HG03097 (cell line): ENCODE data around the gene EFHC2.

Experiments
- ATAC-seq: cut with Tn5 transposase; IDR thresholded peaks from one replicate; pipeline ENCODE4 v1.9.1; 2021; ENCODE audit not compliant: unreplicated experiment, low FRiP score

The EFHC2 gene

GRCh38 chrX:44343412-44344141 is at the start of gene EFHC2:
Gene EFHC2 (minus strand): TSS chrX:44343672. CDS start chrX:44343588, 84 bp downstream.
- ATAC-seq = no peak

DNA sequence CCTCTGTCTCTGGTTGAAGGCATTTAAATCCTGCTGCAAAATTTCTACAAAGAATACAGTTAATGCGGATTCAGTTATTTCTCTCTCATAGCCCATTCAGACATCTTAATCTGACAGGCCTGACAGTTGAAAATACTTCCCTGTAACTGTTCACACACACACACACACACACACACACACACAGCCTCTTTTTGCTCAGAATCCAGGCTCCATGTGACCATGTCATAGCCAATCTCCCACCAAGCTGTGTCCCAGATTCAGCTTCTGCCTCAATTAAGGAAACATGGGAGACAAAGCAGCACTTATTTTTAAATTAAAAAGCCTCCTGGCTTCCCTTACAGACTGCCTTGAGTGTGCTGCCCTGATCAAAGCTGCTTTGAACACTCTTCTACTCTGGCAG is 49.3 kb upstream of the EFHC2 start:
- ATAC-seq = no peak

DNA sequence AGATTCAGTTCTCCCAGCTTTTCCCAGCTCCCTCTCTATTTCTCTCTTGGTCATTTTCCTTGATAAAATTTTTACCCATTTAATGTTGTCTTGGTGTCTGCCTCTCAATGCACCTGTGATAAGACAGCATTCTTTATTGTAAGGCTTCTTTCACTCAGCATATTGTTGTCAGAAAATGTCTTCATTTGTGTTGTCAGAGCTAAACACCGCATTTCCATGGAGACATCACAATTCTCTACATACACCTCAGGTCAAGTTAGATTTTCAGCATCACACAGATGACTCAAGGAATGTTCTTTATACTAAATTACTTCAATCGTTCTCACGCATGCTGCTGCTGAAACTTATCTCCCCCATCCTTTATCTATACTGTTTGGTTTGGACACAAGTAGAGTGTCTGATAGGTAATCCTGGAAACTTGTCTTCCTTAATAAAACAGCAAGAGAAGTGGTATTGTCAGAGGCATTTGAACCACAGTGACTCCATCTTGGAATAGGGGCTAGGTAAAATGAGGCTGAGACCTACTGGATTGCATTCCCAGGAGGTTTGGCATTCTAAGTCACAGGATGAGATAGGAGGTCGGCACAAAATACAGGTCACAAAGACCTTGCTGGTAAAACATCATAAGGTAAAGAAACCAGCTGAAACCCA is 41.3 kb upstream of the EFHC2 start:
- no peak for ATAC-seq

DNA sequence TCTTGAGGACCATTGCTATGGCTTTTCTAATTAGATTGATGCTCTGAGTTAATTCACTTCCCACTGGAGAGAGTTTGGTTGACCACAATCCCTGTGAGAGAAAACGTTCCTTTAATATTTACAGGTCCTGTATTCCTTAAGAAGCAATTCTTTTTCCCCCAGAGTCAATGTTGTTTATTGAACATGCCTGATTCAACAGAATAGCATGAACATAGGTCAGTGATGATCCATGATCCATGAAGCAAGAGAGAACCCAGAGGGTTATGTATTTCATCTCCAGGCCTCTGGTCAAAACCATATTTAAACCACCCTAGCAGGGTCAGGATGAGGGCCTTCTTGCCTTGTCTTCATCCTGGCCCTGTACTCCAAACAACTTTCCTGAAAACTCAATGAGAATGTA is 39.4 kb upstream of the EFHC2 start:
- no peak for ATAC-seq

GRCh38 chrX:44352758-44353157 is 9.3 kb upstream of the EFHC2 start:
- no peak for ATAC-seq

GRCh38 chrX:44349561-44349960 is 6.1 kb upstream of the EFHC2 start:
- ATAC-seq = no peak

DNA sequence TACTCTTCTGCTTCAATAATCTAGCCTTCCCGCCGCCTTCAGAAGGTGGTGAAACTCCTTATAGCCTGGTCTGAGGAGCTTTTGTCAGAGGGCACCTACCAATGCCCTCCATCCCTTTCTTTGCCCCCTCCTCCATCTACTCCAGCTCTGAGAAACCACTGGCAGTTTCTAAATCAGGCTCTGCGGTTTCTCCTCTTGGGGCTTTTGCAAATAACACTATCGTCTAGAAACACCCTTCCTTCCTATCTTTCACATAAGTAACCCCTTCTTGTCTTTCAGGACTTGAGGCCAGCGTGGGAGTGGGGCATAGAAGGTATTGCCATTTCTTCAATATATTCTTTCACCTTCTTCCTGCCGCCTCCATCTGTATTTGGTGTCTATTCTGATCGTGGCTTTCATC is 1.2 kb upstream of the EFHC2 start:
- no peak for ATAC-seq

DNA sequence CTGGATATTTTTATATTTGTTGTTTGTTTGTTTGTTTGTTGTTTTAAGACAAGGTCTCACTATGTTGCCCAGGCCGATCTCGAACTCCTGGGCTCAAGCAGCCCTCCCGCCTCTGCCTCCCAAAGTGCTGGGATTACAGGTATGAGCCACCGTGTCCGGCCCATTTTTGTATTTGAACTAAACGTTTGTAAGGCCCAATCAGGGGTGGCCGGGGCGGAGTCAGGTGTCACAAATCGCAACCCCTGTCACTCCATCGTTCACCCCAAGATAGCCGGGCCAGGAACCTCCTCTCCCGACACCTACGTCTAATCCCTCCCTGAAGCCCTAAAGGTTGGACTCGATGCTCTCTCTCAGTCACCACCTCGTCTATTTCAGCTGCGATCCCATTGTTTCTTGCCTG is 722 bp upstream of the EFHC2 start:
- ATAC-seq = no peak

- ATAC-seq = no peak
These were observed 606 bp downstream of the EFHC2 start for GRCh38 chrX:44342866-44343265.

DNA sequence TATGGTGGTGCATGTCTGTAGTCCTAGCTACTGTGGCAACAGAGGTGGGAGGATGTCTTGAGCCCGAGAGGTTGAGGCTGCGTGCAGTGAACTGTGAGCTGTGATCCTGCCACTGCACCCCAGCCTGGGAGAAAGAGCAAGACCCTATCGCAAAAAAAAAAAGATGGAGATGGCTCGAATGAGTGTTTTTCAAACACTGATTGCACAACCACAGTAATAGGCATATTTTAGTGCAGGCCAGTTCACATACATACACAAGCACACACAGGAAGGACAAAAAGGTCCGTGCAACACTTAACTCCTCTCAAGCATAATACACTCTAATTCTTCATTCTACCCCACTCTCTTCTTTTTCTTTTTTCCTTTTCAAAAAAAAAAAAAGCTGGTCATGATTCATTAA is 5.1 kb downstream of the EFHC2 start:
- no peak for ATAC-seq

DNA sequence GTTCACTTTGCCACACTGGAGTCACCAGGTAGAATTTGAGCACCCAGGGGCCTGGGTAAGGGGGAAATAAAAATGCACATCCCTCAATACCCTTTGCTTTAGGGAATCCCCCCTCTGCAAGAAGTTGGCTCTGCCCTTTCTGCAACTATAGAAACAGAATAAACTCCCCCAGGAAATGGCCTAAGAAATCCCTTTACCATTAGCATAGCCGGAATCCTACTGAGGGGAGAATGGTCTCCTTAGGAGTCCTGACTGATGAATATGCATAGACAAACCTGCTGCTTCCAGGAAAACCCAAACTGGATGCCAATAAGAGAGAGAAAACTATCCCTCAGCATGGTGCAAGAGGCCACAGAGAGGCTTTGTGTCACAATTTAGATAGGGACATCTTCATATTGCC is 11.0 kb downstream of the EFHC2 start:
- ATAC-seq = no peak

DNA sequence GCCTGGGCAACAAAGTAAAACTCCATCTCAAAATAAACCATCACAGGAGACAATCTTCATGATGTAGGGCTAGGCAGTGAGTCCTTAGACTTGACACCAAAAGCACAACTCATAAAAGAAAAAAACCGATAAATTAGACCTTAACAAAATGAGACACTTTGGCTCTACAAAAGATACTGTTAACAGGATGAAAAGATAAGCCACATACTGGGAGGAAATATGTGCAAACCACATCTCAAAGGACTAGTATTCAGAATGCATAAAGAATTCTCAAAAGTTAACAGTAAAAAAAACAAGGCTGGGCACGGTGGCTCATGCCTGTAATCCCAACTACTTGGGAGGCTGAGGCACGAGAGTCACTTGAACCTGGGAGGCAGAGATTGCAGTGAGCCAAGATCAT is 13.2 kb downstream of the EFHC2 start:
- no peak for ATAC-seq

GRCh38 chrX:44319550-44319949 is 23.9 kb downstream of the EFHC2 start:
- no peak for ATAC-seq

DNA sequence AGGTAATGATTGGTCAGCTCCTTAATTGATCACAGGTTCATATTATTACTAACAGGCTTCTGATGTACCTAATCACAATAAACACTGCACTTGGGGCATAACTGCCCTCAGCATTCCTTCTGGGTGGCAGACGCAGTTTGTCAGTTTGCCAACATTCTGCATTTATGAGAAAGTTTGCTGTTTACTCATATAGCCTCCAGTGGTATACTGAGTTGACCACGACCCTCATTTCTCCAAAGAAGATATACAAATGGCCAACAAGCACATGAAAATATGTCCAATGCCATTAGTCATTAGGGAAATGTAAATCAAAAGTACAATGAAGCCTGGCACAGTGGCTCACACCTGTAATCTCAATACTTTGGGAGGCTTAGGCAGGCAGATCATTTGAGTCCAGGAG is 26.3 kb downstream of the EFHC2 start:
- ATAC-seq = no peak

DNA sequence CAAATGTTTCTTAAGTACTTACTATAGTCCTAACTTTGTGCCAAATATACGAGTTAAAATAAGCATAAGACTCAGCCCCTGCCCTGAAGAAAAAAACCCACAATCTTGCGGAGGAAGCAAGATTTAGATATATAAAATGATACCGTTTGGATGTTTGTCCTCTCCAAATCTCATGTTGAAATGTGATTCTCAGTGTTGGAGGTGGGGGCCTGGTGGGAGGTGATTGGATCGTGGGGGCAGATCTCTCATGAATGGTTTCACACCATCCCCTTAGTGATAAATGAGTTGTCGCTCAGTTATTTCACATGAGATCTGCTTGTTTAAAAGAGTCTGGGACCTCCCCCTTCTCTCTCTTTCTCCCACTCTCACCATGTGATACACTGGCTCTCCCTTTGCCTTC is 28.7 kb downstream of the EFHC2 start:
- no peak for ATAC-seq

DNA sequence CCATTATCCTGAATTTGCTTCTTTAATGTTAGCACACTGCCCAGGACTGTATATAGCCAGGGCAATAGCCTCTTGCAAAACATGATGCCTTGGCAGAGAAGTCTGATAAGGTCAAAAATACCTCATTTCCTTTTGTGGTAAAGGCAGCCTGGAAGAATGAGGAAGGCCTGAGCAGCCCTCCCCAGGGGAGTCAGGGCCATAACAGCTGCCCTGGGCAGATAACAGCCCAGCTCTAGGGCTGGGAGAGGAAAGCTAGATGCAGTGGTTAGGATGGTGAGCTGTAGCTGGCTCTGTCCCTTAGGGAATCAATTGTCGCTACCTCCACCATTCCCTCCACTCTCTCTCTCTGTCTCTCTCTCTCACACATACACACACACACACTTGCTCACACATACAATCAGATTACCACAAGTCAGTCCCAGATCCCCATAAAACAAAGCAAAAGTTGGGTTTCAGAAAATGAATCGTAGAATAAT is 29.2 kb downstream of the EFHC2 start:
- ATAC-seq = no peak

DNA sequence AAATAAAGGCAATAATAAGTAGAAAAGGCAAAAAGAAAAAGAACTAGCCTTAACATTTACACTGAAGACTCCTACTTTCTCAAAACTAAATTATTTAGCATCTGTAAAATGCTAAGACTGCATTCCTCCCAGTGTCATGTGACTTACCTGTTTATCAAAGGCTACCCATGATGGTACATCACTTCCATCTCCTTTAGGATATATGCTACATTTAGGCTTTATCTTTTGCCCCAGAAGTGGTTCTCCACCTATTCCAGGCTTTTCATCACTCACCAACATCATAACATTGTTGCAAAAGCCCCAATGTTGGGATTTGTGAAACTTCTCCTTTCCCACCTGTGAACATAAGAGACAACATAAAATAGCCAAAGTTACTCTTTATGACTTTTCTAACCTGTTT is 31.1 kb downstream of the EFHC2 start:
- no peak for ATAC-seq

DNA sequence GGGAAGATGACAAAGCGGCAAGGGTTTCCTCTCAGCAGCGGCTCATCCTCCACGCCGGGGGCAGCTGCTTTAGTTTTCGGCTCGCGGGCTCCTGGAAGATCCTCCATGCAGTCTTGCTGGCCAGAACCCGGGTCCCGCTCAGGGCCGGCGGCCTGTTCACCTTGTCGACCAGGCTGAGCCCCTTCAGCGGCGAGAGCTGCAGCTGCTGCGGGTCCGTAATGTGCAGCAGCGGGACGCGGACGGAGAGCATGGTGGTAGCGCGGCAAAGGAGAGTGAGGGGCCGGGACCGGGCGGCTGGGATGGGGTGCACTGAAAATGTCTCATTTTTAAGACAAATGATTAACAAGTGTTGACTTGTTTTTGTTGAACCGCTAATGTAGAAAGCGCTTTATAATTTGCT is 33.2 kb downstream of the EFHC2 start:
- ATAC-seq = no peak

- no peak for ATAC-seq
These were observed 34.6 kb downstream of the EFHC2 start for GRCh38 chrX:44308869-44309268.

GRCh38 chrX:44306356-44306755 is 37.1 kb downstream of the EFHC2 start:
- ATAC-seq = no peak

DNA sequence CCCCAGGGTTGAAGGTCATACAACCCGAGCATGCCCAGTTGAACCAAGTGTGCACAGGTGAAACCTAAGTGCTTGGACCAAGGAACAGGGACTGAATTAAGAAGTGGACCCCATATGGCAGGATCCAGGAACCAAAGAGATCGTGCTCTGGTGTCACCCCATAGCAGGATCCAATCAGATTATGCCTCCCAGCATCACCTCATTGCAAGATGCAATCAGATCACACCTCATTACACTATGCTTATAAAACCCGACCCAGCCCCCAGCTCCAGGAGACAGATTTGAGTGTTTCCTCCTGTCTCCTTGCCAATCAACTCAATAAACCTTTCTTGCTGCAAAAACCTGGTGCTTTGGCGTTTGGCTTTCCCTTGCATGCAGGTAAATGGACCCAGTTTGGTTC is 37.6 kb downstream of the EFHC2 start:
- no peak for ATAC-seq

DNA sequence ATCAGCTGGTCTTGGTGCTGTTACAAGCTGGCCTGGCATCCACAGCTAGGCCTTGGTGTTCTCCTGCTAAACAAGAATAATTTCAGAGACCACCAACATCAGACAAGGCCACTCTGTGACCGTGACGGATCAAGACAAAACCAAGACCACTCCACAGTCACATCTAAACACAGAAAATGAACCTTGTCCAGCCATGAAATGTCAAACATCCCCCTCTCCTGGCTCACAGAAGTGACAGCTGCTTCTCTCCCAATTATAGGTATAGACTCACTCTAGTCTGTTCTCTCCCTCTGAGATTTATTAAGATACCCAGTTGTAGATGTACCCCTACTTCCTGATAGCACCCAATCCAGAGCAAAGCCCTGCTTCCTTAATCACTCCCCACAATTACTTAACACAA is 40.4 kb downstream of the EFHC2 start:
- ATAC-seq = no peak
